ENCODE data around the gene NOX5. TPM values are rescaled to one million over a fixed set of nuclear protein-coding genes. Genes with fewer than 3 reads are reported as not detected.

Gene NOX5
- total RNA-seq, 1 donor from 2014 or later, result 0.09 TPM

DNA sequence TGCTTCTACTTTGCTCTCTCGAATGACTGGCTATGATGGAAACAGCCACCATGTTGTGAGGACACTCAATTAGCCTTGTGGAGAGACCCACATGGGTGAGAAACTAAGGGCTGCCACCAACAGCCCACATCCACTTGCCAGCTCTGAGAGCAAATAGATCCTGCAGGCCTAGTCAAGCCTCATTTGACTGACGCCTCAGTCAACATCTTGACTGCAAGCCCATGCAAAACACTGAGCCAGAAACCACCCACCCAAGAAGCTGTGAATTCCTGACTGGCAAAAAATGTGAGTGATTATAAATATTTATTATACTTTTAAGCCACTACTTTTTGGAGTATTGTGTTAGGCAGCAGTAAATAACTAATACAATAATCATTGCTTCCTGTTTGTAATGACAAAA lies 58.4 kb downstream of the NOX5 start:
- H3K4me3 Mint-ChIP-seq (ENCODE audit: unreplicated experiment), result no peak overlapping the region
- no peaks in the 10 kb centered on the region for H3K4me1 Mint-ChIP-seq (ENCODE audit: low read depth, unreplicated experiment)
- Histone ChIP-seq H3K27ac (ENCODE audit: low read depth, low read length) (no peak overlapping the region), H3K4me1 (ENCODE audit: insufficient read depth, low read length) (peaks cover 12% of the 10 kb centered on the region), H4K20me1 (ENCODE audit: insufficient read depth, low read length) (no peaks in the 10 kb centered on the region), H3K27me3 (ENCODE audit: insufficient read depth, low read length) (peaks cover 5% of the 10 kb centered on the region), H3K36me3 (ENCODE audit: insufficient read depth, low read length) (no peaks in the 10 kb centered on the region), H3K4me2 (ENCODE audit: low read length) (no peak overlapping the region), H3K4me3 (ENCODE audit: insufficient read depth, low read depth, low read length) (no peak overlapping the region), H3K9ac (ENCODE audit: low read length) (no peak overlapping the region), H2AFZ (ENCODE audit: low read depth, low read length) (no peak overlapping the region), H3K79me2 (ENCODE audit: insufficient read depth, low read length) (no peaks in the 10 kb centered on the region), H3K9me3 (ENCODE audit: insufficient read depth, low read depth, low read length) (no peaks in the 10 kb centered on the region)
- peaks cover 18% of the 10 kb centered on the region for H3K27me3 Mint-ChIP-seq (ENCODE audit: low read depth, unreplicated experiment)
- no peak overlapping the region for H3K27ac Mint-ChIP-seq (ENCODE audit: unreplicated experiment)
- DNase-seq (ENCODE audit: low read depth), result no peak
- peaks cover 8% of the 10 kb centered on the region for H3K36me3 Mint-ChIP-seq (ENCODE audit: low read depth, unreplicated experiment)
- no peak for FAIRE-seq
- TF ChIP-seq EZH2 (IDR thresholded peaks at IDR 0.05; ENCODE audit: insufficient read depth, low read length), result no peak
- peaks cover 9% of the 10 kb centered on the region for H3K9me3 Mint-ChIP-seq (ENCODE audit: unreplicated experiment)

GRCh38 chr15:69074001-69074842 lies 59.7 kb downstream of the NOX5 start:
- Mint-ChIP-seq H3K36me3 (ENCODE audit: low read depth, unreplicated experiment) (peaks cover 8% of the 10 kb centered on the region), H3K27me3 (ENCODE audit: low read depth, unreplicated experiment) (peaks cover 18% of the 10 kb centered on the region), H3K4me3 (ENCODE audit: unreplicated experiment) (peak overlapping the region; percentile 75), H3K4me1 (ENCODE audit: low read depth, unreplicated experiment) (no peaks in the 10 kb centered on the region), H3K27ac (ENCODE audit: unreplicated experiment) (peak overlapping the region; percentile 70), H3K9me3 (ENCODE audit: unreplicated experiment) (peaks cover 7% of the 10 kb centered on the region)
- no peaks in the 10 kb centered on the region for H4K20me1 ChIP-seq (ENCODE audit: insufficient read depth, low read length)
- peaks cover 12% of the 10 kb centered on the region for H3K4me1 ChIP-seq (ENCODE audit: insufficient read depth, low read length)
- TF ChIP-seq CTCF (IDR thresholded peaks at IDR 0.05; ENCODE audit: insufficient read depth, low read depth, low read length) (no peak), EZH2 (IDR thresholded peaks at IDR 0.05; ENCODE audit: insufficient read depth, low read length) (no peak)
- H3K27ac ChIP-seq (ENCODE audit: low read depth, low read length), result no peak overlapping the region
- H3K4me3 ChIP-seq (ENCODE audit: insufficient read depth, low read depth, low read length), result peak overlapping the region; percentile 76
- peak overlapping the region; percentile 98 for H2AFZ ChIP-seq (ENCODE audit: low read depth, low read length)
- H3K4me2 ChIP-seq (ENCODE audit: low read length), result peak overlapping the region; percentile 96
- no peaks in the 10 kb centered on the region for H3K36me3 ChIP-seq (ENCODE audit: insufficient read depth, low read length)
- DNase-seq (ENCODE audit: low read depth) (peak; percentile 66), FAIRE-seq (no peak)
- peaks cover 5% of the 10 kb centered on the region for H3K27me3 ChIP-seq (ENCODE audit: insufficient read depth, low read length)
- H3K9ac ChIP-seq (ENCODE audit: low read length), result peak overlapping the region; percentile 72
- H3K9me3 ChIP-seq (ENCODE audit: insufficient read depth, low read depth, low read length), result no peaks in the 10 kb centered on the region
- no peaks in the 10 kb centered on the region for H3K79me2 ChIP-seq (ENCODE audit: insufficient read depth, low read length)

DNA sequence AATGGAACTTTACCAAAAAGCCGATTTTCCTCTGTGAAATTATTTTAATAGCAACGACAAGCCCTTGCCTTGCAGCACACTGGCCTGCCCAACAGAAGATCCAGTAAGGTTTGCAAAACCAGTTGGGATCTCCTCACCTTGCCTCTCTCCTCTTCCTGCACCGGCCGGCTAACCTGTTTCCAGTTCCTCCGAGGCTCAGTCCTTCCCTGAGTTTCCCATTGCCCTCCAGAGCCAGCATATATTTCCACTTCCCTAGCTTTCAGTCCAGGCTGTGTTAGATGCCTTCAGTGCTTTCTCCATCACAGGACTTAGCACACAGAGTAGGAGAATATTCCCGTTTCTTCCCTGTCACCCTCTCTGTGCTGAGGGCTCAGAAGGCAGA lies 60.3 kb downstream of the NOX5 start:
- Histone ChIP-seq H3K36me3 (ENCODE audit: insufficient read depth, low read length) (no peaks in the 10 kb centered on the region), H3K4me3 (ENCODE audit: insufficient read depth, low read depth, low read length) (peak overlapping the region; percentile 76), H3K4me1 (ENCODE audit: insufficient read depth, low read length) (peaks cover 12% of the 10 kb centered on the region), H3K9ac (ENCODE audit: low read length) (peak overlapping the region; percentile 72), H3K79me2 (ENCODE audit: insufficient read depth, low read length) (no peaks in the 10 kb centered on the region), H3K27ac (ENCODE audit: low read depth, low read length) (no peak overlapping the region), H2AFZ (ENCODE audit: low read depth, low read length) (peak overlapping the region; percentile 98), H4K20me1 (ENCODE audit: insufficient read depth, low read length) (no peaks in the 10 kb centered on the region), H3K9me3 (ENCODE audit: insufficient read depth, low read depth, low read length) (no peaks in the 10 kb centered on the region), H3K4me2 (ENCODE audit: low read length) (peak overlapping the region; percentile 96), H3K27me3 (ENCODE audit: insufficient read depth, low read length) (peaks cover 5% of the 10 kb centered on the region)
- DNase-seq (ENCODE audit: low read depth), result no peak
- Mint-ChIP-seq H3K4me1 (ENCODE audit: low read depth, unreplicated experiment) (no peaks in the 10 kb centered on the region), H3K36me3 (ENCODE audit: low read depth, unreplicated experiment) (peaks cover 8% of the 10 kb centered on the region), H3K9me3 (ENCODE audit: unreplicated experiment) (peaks cover 7% of the 10 kb centered on the region), H3K27ac (ENCODE audit: unreplicated experiment) (peak overlapping the region; percentile 70), H3K27me3 (ENCODE audit: low read depth, unreplicated experiment) (peaks cover 18% of the 10 kb centered on the region), H3K4me3 (ENCODE audit: unreplicated experiment) (peak overlapping the region; percentile 75)
- no peak for TF ChIP-seq CTCF (IDR thresholded peaks at IDR 0.05; ENCODE audit: insufficient read depth, low read depth, low read length)
- TF ChIP-seq EZH2 (IDR thresholded peaks at IDR 0.05; ENCODE audit: insufficient read depth, low read length), result no peak
- no peak for FAIRE-seq
